ENCODE results near the gene CCDC182.

- TF ChIP-seq, protein P1, sequence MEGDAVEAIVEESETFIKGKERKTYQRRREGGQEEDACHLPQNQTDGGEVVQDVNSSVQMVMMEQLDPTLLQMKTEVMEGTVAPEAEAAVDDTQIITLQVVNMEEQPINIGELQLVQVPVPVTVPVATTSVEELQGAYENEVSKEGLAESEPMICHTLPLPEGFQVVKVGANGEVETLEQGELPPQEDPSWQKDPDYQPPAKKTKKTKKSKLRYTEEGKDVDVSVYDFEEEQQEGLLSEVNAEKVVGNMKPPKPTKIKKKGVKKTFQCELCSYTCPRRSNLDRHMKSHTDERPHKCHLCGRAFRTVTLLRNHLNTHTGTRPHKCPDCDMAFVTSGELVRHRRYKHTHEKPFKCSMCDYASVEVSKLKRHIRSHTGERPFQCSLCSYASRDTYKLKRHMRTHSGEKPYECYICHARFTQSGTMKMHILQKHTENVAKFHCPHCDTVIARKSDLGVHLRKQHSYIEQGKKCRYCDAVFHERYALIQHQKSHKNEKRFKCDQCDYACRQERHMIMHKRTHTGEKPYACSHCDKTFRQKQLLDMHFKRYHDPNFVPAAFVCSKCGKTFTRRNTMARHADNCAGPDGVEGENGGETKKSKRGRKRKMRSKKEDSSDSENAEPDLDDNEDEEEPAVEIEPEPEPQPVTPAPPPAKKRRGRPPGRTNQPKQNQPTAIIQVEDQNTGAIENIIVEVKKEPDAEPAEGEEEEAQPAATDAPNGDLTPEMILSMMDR (IDR thresholded peaks at IDR 0.05; ENCODE audit: insufficient read depth, low read depth, low read length) = no peak
- no peak for TF ChIP-seq EZH2 (IDR thresholded peaks at IDR 0.05; ENCODE audit: insufficient read depth, low read length)
Measured at GRCh38 chr17:57746221-57746620, 1.1 kb upstream of the CCDC182 start.

Data from astrocyte (in vitro differentiated cells and primary cell).